GM12878 (cell line): ENCODE data around the gene OXCT2. TPM values are rescaled to one million over a fixed set of nuclear protein-coding genes. Genes with fewer than 3 reads are reported as not detected.

ENCODE experiments used
- ATAC-seq: fragments of 200-7000 bp; cut with Tn5 transposase; 3 replicates; pipeline ENCODE4 v1.9.1; 2020; ENCODE audit warnings: mild to moderate bottlenecking, moderate library complexity
- BruUV-seq: library from RNA; stranded (reverse); fragments of 400-500 nt; replicated peaks from 2 replicates; lab custom pipeline; 2021; lab: Mats Ljungman, UMichigan
- CTCF ChIA-PET: fragments of 300-600 bp; sonication (Branson Sonifier 250); formaldehyde crosslinking; extraction: SDS; loops from one replicate; lab custom pipeline; 2021; ENCODE audit warnings: inconsistent platforms; lab: Yijun Ruan, JAX
- POLR2A ChIA-PET: fragments of 350-600 bp; formaldehyde crosslinking; extraction: SDS; loops from one replicate; lab custom pipeline; 2021; ENCODE audit warnings: inconsistent platforms; lab: Charles Lee
- RAD21 ChIA-PET: fragments of 300-600 bp; sonication (Branson Sonifier 250); formaldehyde crosslinking; loops from one replicate; lab custom pipeline; 2023; ENCODE audit warnings: antibody characterized with exemption; ENCODE audit not compliant: unreplicated experiment; lab: Charles Lee
- SMC1A ChIA-PET: fragments of 300-600 bp; sonication (Branson Sonifier 250); formaldehyde crosslinking; loops from one replicate; lab custom pipeline; 2023; ENCODE audit not compliant: unreplicated experiment, uncharacterized antibody; lab: Charles Lee
- DNase-seq: peaks from one replicate; pipeline ENCODE4 v3.0.0-alpha.2; 2011; ENCODE audit warnings: low read depth, low spot score
- FAIRE-seq: peaks from 3 replicates; lab custom pipeline; 2011; peaks lifted over from hg19 to GRCh38; lab: Jason Lieb, UNC
- H2AFZ ChIP-seq: 2 replicates; pipeline ENCODE4 v1.6.0; 2011; ENCODE audit warnings: low read depth, low read length, control low read depth; ENCODE audit not compliant: control insufficient read depth
- H3K27ac ChIP-seq: 2 replicates; pipeline ENCODE4 v1.5.1; 2011; ENCODE audit warnings: control low read depth; ENCODE audit not compliant: control insufficient read depth, insufficient read depth
- H3K27me3 ChIP-seq, 2 experiments: replicated peaks in 1 of 2; 2 replicates each; pipeline versions ENCODE4 v1.6.0 to v1.6.1; 2011; ENCODE audit warnings: low read length in 1 of 2; ENCODE audit not compliant: control insufficient read depth in 2 of 2, insufficient read depth in 2 of 2
- H3K36me3 ChIP-seq, 2 experiments: 2 replicates each; pipeline ENCODE4 v1.5.1; 2011; ENCODE audit warnings: low read length in 1 of 2; ENCODE audit not compliant: control insufficient read depth in 2 of 2, insufficient read depth in 2 of 2
- H3K4me1 ChIP-seq: 2 replicates; pipeline ENCODE4 v1.6.1; 2011; ENCODE audit warnings: mild to moderate bottlenecking, low read length, moderate library complexity, mixed read lengths; ENCODE audit not compliant: control insufficient read depth, insufficient read depth
- H3K4me2 ChIP-seq: 2 replicates; pipeline ENCODE4 v1.6.0; 2011; ENCODE audit warnings: control low read depth; ENCODE audit not compliant: control insufficient read depth, insufficient read depth
- H3K4me3 ChIP-seq: fragments of 200-600 bp; sonication (generic); 2 replicates; pipeline ENCODE4 v1.5.1; 2016
- H3K79me2 ChIP-seq: 2 replicates; pipeline ENCODE4 v1.6.0; 2011; ENCODE audit warnings: low read length; ENCODE audit not compliant: control insufficient read depth, insufficient read depth
- H3K9ac ChIP-seq: 2 replicates; pipeline ENCODE4 v1.8.0; 2011; ENCODE audit warnings: low read length, control low read depth, mixed read lengths; ENCODE audit not compliant: control insufficient read depth, insufficient read depth
- H3K9me3 ChIP-seq: replicated peaks from 3 replicates; pipeline ENCODE4 v1.5.1; 2011; ENCODE audit warnings: mild to moderate bottlenecking, low read length; ENCODE audit not compliant: control insufficient read depth, insufficient read depth
- H4K20me1 ChIP-seq: 2 replicates; pipeline ENCODE4 v1.6.0; 2011; ENCODE audit not compliant: control insufficient read depth, insufficient read depth
- CREM ChIP-seq: IDR thresholded peaks from 2 replicates; pipeline ENCODE4 v1.6.1; 2014; ENCODE audit warnings: antibody characterized with exemption, low read depth
- DPF2 ChIP-seq: fragments of 450-650 bp; IDR thresholded peaks from 2 replicates; pipeline ENCODE4 v1.6.1; 2017; ENCODE audit warnings: mild to moderate bottlenecking
- IRF4 ChIP-seq: IDR thresholded peaks from 2 replicates; pipeline ENCODE4 v1.6.1; 2011; ENCODE audit warnings: low read depth, low read length
- ZBTB11 ChIP-seq: fragments of 450-650 bp; formaldehyde crosslinking; IDR thresholded peaks from 2 replicates; pipeline ENCODE4 v1.5.0; 2022; ENCODE audit warnings: mild to moderate bottlenecking, missing genetic modification characterization
- WGBS: methylation state at CpG from one replicate; pipeline ENCODE4 v1.1.6; 2016; ENCODE audit warnings: low lambda C conversion rate; ENCODE audit not compliant: insufficient replicate concordance, insufficient coverage; ENCODE audit errors: missing lambda C conversion rate; 5-methylcytosine and 5-hydroxymethylcytosine counted together
- in situ Hi-C: fragments of 300-500 bp; cut with MboI; formaldehyde crosslinking; loops from 9 replicates; pipeline ENCODE4 v1.14.3; 2018; ENCODE audit warnings: mixed read lengths
- intact Hi-C: fragments of 100-400 bp; cut with micrococcal nuclease; formaldehyde crosslinking; loops from one replicate; pipeline ENCODE4 v1.14.2; 2022; ENCODE audit not compliant: unreplicated experiment
- polyA plus RNA-seq, 11 experiments: library from polyadenylated mRNA; depleted of rRNA in 4 of 11; unstranded in 6 of 11; stranded (reverse) in 5 of 11; fragments of >200 nt; fragmentation: Nextera tagmentation in 4 of 11; fragmentation: Illumina TruSeq in 1 of 11; extraction: Ambion mirVana in 4 of 11; extraction: Trizol in 1 of 11; gene quantifications; 1 replicate in 1 of 11; 2 replicates in 10 of 11; pipeline versions ENCODE4 v1.2.1 to v1.2.3, GENCODE V29; 2011 to 2016; ENCODE audit warnings: inconsistent platforms in 2 of 11, missing spikeins in 2 of 11, low read depth in 1 of 11
- total RNA-seq, 4 experiments: library from RNA; depleted of rRNA in 3 of 4; stranded (reverse); fragments of >200 nt in 3 of 4; fragmentation: Illumina TruSeq in 1 of 4; extraction: Trizol in 1 of 4; gene quantifications; 2 replicates each; pipeline versions ENCODE4 v1.2.1 to v1.2.3, GENCODE V29; 2013 to 2021

OXCT2 gene
- total and polyA plus RNA-seq, 10 of the 15 experiments (the other 5 are each of a cell fraction or from before 2014, with no cell fraction given), result 0.06 to 1.9 (median 0.59) TPM

DNA sequence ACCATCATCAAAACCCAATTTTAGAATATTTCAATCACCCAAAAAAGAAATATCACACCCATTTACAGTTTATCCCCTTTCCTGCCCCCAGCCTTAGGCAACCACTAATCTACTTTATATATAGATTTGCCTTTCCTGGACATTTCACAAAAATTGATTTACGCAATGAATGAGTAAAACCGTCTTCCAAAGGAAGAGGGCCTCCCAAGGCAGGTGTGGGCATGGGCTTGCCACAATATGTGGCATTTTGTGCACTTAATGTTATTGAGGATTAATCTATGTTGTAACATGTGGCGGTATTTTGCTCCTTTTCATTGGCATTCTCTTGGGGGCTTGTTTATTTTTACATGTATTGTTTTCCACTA is 29.3 kb upstream of the OXCT2 start:
- POLR2A ChIA-PET, result no interaction called here
- Histone ChIP-seq H3K4me3 (no peak overlapping the region), H3K27me3 (no peaks in the 10 kb centered on the region), H3K9me3 (no peaks in the 10 kb centered on the region), H3K79me2 (no peaks in the 10 kb centered on the region), H3K36me3 (no peaks in the 10 kb centered on the region), H3K4me1 (peaks cover 6% of the 10 kb centered on the region), H4K20me1 (no peaks in the 10 kb centered on the region), H3K4me2 (no peak overlapping the region), H3K9ac (no peak overlapping the region), H2AFZ (no peak overlapping the region), H3K27ac (no peak overlapping the region)
- RAD21 ChIA-PET, result interaction anchor here (0.6 to 3.4 kb wide), 7 partner anchors 11 to 406 kb away, joined by 3 to 9 read pairs (median 4); partner anchors contain the start of genes BMP8B and PPIE
- DNase-seq, result no peak
- CTCF ChIA-PET, result interaction anchor here (0.7 to 5.2 kb wide), 24 partner anchors 10 to 278 kb away, joined by 3 to 39 read pairs (median 5); partner anchors contain the start of gene NT5C1A
- intact Hi-C loops (no loop called here), in situ Hi-C loops (no loop called here)
- no peak for FAIRE-seq
- WGBS, result 63% methylated on average over 3 of the region's 3 CpGs
- TF ChIP-seq CREM (no peak), ZBTB11 (CRISPR knock-in tag) (no peak), IRF4 (no peak), DPF2 (no peak)
- BruUV-seq, result no TSS peak
- no peak for ATAC-seq
- SMC1A ChIA-PET, result interaction anchor here (0.6 to 1.5 kb wide), 9 partner anchors 16 to 194 kb away, joined by 3 to 4 read pairs (median 3); no protein-coding TSS in a partner anchor
